ENCODE measurements around the gene ELL2. TPM values are rescaled to one million over a fixed set of nuclear protein-coding genes. Genes with fewer than 3 reads are reported as not detected.

ELL2 gene
- total RNA-seq, 1 experiment from 2014 or later, result 27.5 TPM

- Histone ChIP-seq H3T11ph (ENCODE audit: low read length) (no peak overlapping the region), H3K9me3 (ENCODE audit: control insufficient read depth, low read depth, low read length) (no peaks in the 10 kb centered on the region), H2BK15ac (ENCODE audit: low read depth, low read length) (no peak overlapping the region), H3K79me2 (ENCODE audit: insufficient read depth, low read length) (no peaks in the 10 kb centered on the region), H2BK5ac (ENCODE audit: insufficient read length, low read length) (no peak overlapping the region), H3K4me1 (ENCODE audit: insufficient read depth, low read length) (no peaks in the 10 kb centered on the region), H3K56ac (ENCODE audit: insufficient read length, low read depth, low read length) (no peak overlapping the region), H3K4me2 (ENCODE audit: insufficient read depth, insufficient read length, low read length) (no peak overlapping the region), H3K27ac (ENCODE audit: insufficient read length, low read depth, low read length) (no peak overlapping the region), H3K4ac (ENCODE audit: low read depth, low read length) (no peak overlapping the region), H4K91ac (ENCODE audit: insufficient read length, low read depth, low read length) (no peak overlapping the region), H3K79me1 (ENCODE audit: insufficient read depth, low read depth, low read length, poor library complexity, severe bottlenecking) (no peaks in the 10 kb centered on the region), H3K23me2 (ENCODE audit: insufficient read length, low read depth, low read length, poor library complexity, severe bottlenecking) (no peaks in the 10 kb centered on the region), H3K18ac (ENCODE audit: insufficient read length, low read depth, low read length) (no peak overlapping the region), H3K14ac (ENCODE audit: insufficient read depth, low read length) (no peak overlapping the region), H2AFZ (ENCODE audit: low read length) (no peak overlapping the region), H2BK20ac (ENCODE audit: low read depth, low read length, poor library complexity, severe bottlenecking) (no peak overlapping the region), H2BK120ac (ENCODE audit: low read depth, low read length, poor library complexity, severe bottlenecking) (no peak overlapping the region), H3K9ac (ENCODE audit: extremely low read depth, insufficient read length, low read length) (no peak overlapping the region), H4K8ac (replicated peaks; ENCODE audit: insufficient read length, low read depth, low read length) (no peak overlapping the region), H4K5ac (ENCODE audit: insufficient read length, low read depth, low read length) (no peak overlapping the region), H2BK12ac (ENCODE audit: insufficient read length, low read depth, low read length) (no peak overlapping the region), H3K23ac (ENCODE audit: insufficient read length, low read depth, low read length) (no peak overlapping the region), H3K27me3 (ENCODE audit: insufficient read depth, low read length) (no peaks in the 10 kb centered on the region), H4K20me1 (ENCODE audit: control insufficient read depth, insufficient read depth, insufficient read length) (no peaks in the 10 kb centered on the region), H2AK5ac (ENCODE audit: insufficient read length, low read length) (no peak overlapping the region)
- TF ChIP-seq CTCF (conservative IDR thresholded peaks at IDR 0.05), result no peak
- no CpG with 5 or more reads among the region's 1 CpG for WGBS (ENCODE audit: extremely low coverage, insufficient read length, low lambda C conversion rate)
- Mint-ChIP-seq H3K36me3 (ENCODE audit: insufficient read depth in 1 of 3, low read depth in 3 of 3) (no peaks in the 10 kb centered on the region), H3K4me1 (peaks cover 2 to 12% of the 10 kb centered on the region in 2 experiments; a peak in 3 of 4 replicates), H3K27me3 (ENCODE audit: low read depth) (no peaks in the 10 kb centered on the region), H3K9me3 (peaks cover 0 to 2% of the 10 kb centered on the region in 2 experiments; a peak in 1 of 5 replicates), H3K27ac (no peak overlapping the region), H3K4me3 (no peak overlapping the region)
- DNase-seq, result no peak
These were observed 32.1 kb upstream of the ELL2 start for GRCh38 chr5:95993776-95994175.
